Fibroblast of lung (primary cell): Measurements from ENCODE around the gene GLRA1. TPM values are rescaled to one million over a fixed set of nuclear protein-coding genes. Genes with fewer than 3 reads are reported as not detected.

Experiments used
- DNase-seq, 2 donors: peaks; one replicate each; pipeline versions ENCODE4 v3.0.0 to v3.0.0-alpha.2; 2010; ENCODE audit warnings: low read depth in 2 of 2
- H2AFZ ChIP-seq: 2 replicates; pipeline ENCODE4 v1.5.1; 2012; ENCODE audit warnings: low read length, control low read depth, inconsistent platforms
- H3K27ac ChIP-seq: 2 replicates; pipeline ENCODE4 v1.5.1; 2011; ENCODE audit warnings: low read length, control low read depth; ENCODE audit not compliant: insufficient read depth
- H3K27me3 ChIP-seq: 2 replicates; pipeline ENCODE4 v1.5.1; 2011; ENCODE audit warnings: mild to moderate bottlenecking, low read length; ENCODE audit not compliant: control insufficient read depth, insufficient read depth
- H3K36me3 ChIP-seq: 2 replicates; pipeline ENCODE4 v1.5.1; 2011; ENCODE audit warnings: low read length; ENCODE audit not compliant: control insufficient read depth, insufficient read depth
- H3K4me1 ChIP-seq: 2 replicates; pipeline ENCODE4 v1.5.1; 2011; ENCODE audit warnings: low read length; ENCODE audit not compliant: control insufficient read depth, insufficient read depth; ENCODE audit errors: extremely low read depth
- H3K4me2 ChIP-seq: 2 replicates; pipeline ENCODE4 v1.5.1; 2011; ENCODE audit warnings: low read length, control low read depth; ENCODE audit not compliant: insufficient read depth; ENCODE audit errors: extremely low read depth
- H3K4me3 ChIP-seq, 4 experiments: fragments of 200-600 bp in 1 of 4; sonication (generic) in 1 of 4; replicated peaks in 1 of 4; 2 replicates each; pipeline ENCODE4 v1.5.1; 2011 to 2016; ENCODE audit warnings: low read length in 4 of 4, low read depth in 3 of 4, mild to moderate bottlenecking in 3 of 4, control low read depth in 2 of 4, inconsistent platforms in 1 of 4, mixed read lengths in 1 of 4; ENCODE audit not compliant: insufficient read depth in 1 of 4; ENCODE audit errors: control extremely low read depth in 1 of 4
- H3K79me2 ChIP-seq: 2 replicates; pipeline ENCODE4 v1.5.1; 2012; ENCODE audit warnings: mild to moderate bottlenecking, low read length, inconsistent platforms; ENCODE audit not compliant: control insufficient read depth, insufficient read depth
- H3K9ac ChIP-seq: 2 replicates; pipeline ENCODE4 v1.5.1; 2011; ENCODE audit warnings: mild to moderate bottlenecking, low read length, control low read depth; ENCODE audit not compliant: insufficient read depth
- H3K9me3 ChIP-seq: 2 replicates; pipeline ENCODE4 v1.5.1; 2012; ENCODE audit warnings: low read depth, low read length; ENCODE audit not compliant: control insufficient read depth, insufficient read depth
- H4K20me1 ChIP-seq: 2 replicates; pipeline ENCODE4 v1.5.1; 2011; ENCODE audit warnings: low read length; ENCODE audit not compliant: control insufficient read depth, insufficient read depth; ENCODE audit errors: extremely low read depth
- EZH2 ChIP-seq: IDR thresholded peaks from 2 replicates; pipeline ENCODE4 v1.5.1; 2012; ENCODE audit warnings: low read length, control low read depth, mild to moderate bottlenecking; ENCODE audit errors: missing control alignments
- polyA plus RNA-seq, 2 donors: library from polyadenylated mRNA; depleted of rRNA in 1 of 2; stranded (reverse) in 1 of 2; unstranded in 1 of 2; fragments of >200 nt; gene quantifications; 2 replicates each; pipeline ENCODE4 v1.2.1, GENCODE V29; 2011 to 2012; ENCODE audit warnings: missing spikeins in 1 of 2
- total RNA-seq: library from RNA; depleted of rRNA; stranded (reverse); fragments of >200 nt; gene quantifications from 2 replicates; pipeline ENCODE4 v1.2.1, GENCODE V29; 2014
- TF ChIP-seq, protein P1 (sequence below), 2 donors: IDR thresholded peaks in 1 of 2; conservative IDR thresholded peaks in 1 of 2; 1 replicate in 1 of 2; 2 replicates in 1 of 2; pipeline ENCODE4 v1.5.1; 2011 to 2012; ENCODE audit warnings: low read length in 2 of 2, control low read depth in 1 of 2, inconsistent platforms in 1 of 2, low read depth in 1 of 2, mild to moderate bottlenecking in 1 of 2

Gene GLRA1
- total and polyA plus RNA-seq, 2 donors (not counting 1 experiment from before 2014, with no cell fraction given): not detected

- DNase-seq: no peak
- no peaks in the 10 kb centered on the region for H3K79me2 ChIP-seq
- no peaks in the 10 kb centered on the region for H3K27me3 ChIP-seq
- no peaks in the 10 kb centered on the region for H3K4me1 ChIP-seq
- H3K9me3 ChIP-seq: no peaks in the 10 kb centered on the region
- no peak overlapping the region for H2AFZ ChIP-seq
- no peak overlapping the region for H3K4me2 ChIP-seq
- TF ChIP-seq, protein P1, sequence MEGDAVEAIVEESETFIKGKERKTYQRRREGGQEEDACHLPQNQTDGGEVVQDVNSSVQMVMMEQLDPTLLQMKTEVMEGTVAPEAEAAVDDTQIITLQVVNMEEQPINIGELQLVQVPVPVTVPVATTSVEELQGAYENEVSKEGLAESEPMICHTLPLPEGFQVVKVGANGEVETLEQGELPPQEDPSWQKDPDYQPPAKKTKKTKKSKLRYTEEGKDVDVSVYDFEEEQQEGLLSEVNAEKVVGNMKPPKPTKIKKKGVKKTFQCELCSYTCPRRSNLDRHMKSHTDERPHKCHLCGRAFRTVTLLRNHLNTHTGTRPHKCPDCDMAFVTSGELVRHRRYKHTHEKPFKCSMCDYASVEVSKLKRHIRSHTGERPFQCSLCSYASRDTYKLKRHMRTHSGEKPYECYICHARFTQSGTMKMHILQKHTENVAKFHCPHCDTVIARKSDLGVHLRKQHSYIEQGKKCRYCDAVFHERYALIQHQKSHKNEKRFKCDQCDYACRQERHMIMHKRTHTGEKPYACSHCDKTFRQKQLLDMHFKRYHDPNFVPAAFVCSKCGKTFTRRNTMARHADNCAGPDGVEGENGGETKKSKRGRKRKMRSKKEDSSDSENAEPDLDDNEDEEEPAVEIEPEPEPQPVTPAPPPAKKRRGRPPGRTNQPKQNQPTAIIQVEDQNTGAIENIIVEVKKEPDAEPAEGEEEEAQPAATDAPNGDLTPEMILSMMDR (conservative IDR thresholded peaks at IDR 0.05 in 1 of 2, IDR thresholded peaks at IDR 0.05 in 1 of 2; ENCODE audit: low read depth in 1 of 2, low read length in 2 of 2): no peak
- TF ChIP-seq EZH2: no peak
- H4K20me1 ChIP-seq: no peaks in the 10 kb centered on the region
- no peak overlapping the region for H3K9ac ChIP-seq
- H3K4me3 ChIP-seq: no peak overlapping the region
- H3K27ac ChIP-seq: no peak overlapping the region
- H3K36me3 ChIP-seq: no peaks in the 10 kb centered on the region
These were observed 42.9 kb downstream of the GLRA1 start for GRCh38 chr5:151881621-151882225.

DNA sequence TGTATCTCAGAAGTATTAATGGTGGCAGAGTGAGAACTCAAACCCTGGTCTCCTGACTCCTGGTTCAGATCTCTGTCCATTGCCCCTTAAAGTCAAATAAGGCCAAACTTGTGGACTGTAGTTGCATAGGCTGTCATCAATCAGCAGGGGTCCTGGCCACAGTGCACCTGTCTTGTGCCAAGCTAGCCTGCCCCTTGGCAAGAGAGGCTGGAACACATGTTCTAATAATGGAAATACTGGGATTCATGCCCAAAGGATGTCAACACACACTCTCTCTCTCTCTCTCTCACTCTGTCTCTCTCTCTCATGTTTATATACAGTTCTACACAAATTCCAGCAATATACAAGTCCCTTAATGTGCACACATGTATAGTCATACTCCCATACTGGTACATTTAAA lies 44.3 kb downstream of the GLRA1 start:
- peak in 1 of 2 donors; percentile 8 for DNase-seq
- no peaks in the 10 kb centered on the region for H4K20me1 ChIP-seq
- H3K27me3 ChIP-seq: no peaks in the 10 kb centered on the region

DNA sequence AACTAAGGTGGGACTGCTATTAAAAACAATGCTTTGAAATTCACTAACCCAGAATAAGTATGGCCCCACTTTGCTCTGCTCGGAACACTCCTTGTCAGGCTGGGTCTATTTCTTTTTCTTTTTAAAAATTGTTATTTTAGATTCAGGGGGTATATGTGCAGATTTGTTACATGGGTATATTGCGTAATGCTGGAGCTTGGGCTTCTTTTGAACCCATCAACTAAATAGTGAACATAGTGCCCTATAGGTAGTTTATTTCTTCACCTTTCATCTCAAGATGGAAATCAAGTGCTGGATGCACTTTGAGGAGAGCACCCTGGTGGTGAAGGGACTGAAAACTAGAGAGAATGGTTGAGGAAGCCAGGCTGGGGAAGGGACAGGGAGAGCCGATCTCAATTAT lies 51.0 kb downstream of the GLRA1 start:
- Histone ChIP-seq H3K27me3 (no peaks in the 10 kb centered on the region), H3K4me1 (no peaks in the 10 kb centered on the region), H3K27ac (no peak overlapping the region), H3K79me2 (no peaks in the 10 kb centered on the region), H3K4me3 (no peak overlapping the region), H2AFZ (no peak overlapping the region), H3K9ac (no peak overlapping the region), H3K9me3 (no peaks in the 10 kb centered on the region), H3K36me3 (no peaks in the 10 kb centered on the region), H3K4me2 (no peak overlapping the region), H4K20me1 (no peaks in the 10 kb centered on the region)
- TF ChIP-seq, protein P1 (conservative IDR thresholded peaks at IDR 0.05 in 1 of 2, IDR thresholded peaks at IDR 0.05 in 1 of 2; ENCODE audit: low read depth in 1 of 2, low read length in 2 of 2): no peak
- no peak for TF ChIP-seq EZH2
- DNase-seq: no peak

More for the DNA sequence above, 44.3 kb downstream of the GLRA1 start:
- H3K4me1 ChIP-seq: no peaks in the 10 kb centered on the region
- no peak overlapping the region for H3K4me3 ChIP-seq
- TF ChIP-seq, protein P1 (conservative IDR thresholded peaks at IDR 0.05 in 1 of 2, IDR thresholded peaks at IDR 0.05 in 1 of 2; ENCODE audit: low read depth in 1 of 2, low read length in 2 of 2): no peak
- TF ChIP-seq EZH2: no peak
- H3K9me3 ChIP-seq: no peaks in the 10 kb centered on the region
- no peaks in the 10 kb centered on the region for H3K36me3 ChIP-seq
- no peaks in the 10 kb centered on the region for H3K79me2 ChIP-seq
- no peak overlapping the region for H3K27ac ChIP-seq
- H2AFZ ChIP-seq: no peak overlapping the region
- H3K9ac ChIP-seq: no peak overlapping the region
- H3K4me2 ChIP-seq: no peak overlapping the region
